Measurements from ENCODE around the gene TRMT6. TPM values are rescaled to one million over a fixed set of nuclear protein-coding genes. Genes with fewer than 3 reads are reported as not detected.

Gene TRMT6
- total and polyA plus RNA-seq, 2 donors (not counting 1 experiment from before 2014, with no cell fraction given) = 7.8 to 12.5 TPM

- no peak for DNase-seq (ENCODE audit: low read depth in 2 of 2)
- no peaks in the 10 kb centered on the region for H3K9me3 ChIP-seq (ENCODE audit: control insufficient read depth, insufficient read depth, low read depth, low read length)
- peaks cover 2% of the 10 kb centered on the region for H3K27me3 ChIP-seq (ENCODE audit: control insufficient read depth, insufficient read depth, low read length)
- no peaks in the 10 kb centered on the region for H3K79me2 ChIP-seq (ENCODE audit: control insufficient read depth, insufficient read depth, low read length)
- H2AFZ ChIP-seq (ENCODE audit: low read length) = no peak overlapping the region
- peaks cover 3% of the 10 kb centered on the region for H3K4me1 ChIP-seq (ENCODE audit: control insufficient read depth, extremely low read depth, insufficient read depth, low read length)
- H3K9ac ChIP-seq (ENCODE audit: insufficient read depth, low read length) = no peak overlapping the region
- no peaks in the 10 kb centered on the region for H4K20me1 ChIP-seq (ENCODE audit: control insufficient read depth, extremely low read depth, insufficient read depth, low read length)
- H3K36me3 ChIP-seq (ENCODE audit: control insufficient read depth, insufficient read depth, low read length) = no peaks in the 10 kb centered on the region
- no peak overlapping the region for H3K4me2 ChIP-seq (ENCODE audit: extremely low read depth, insufficient read depth, low read length)
- no peak overlapping the region for H3K4me3 ChIP-seq (replicated peaks in 1 of 4; ENCODE audit: control extremely low read depth in 1 of 4, insufficient read depth in 1 of 4, low read depth in 3 of 4, low read length in 4 of 4)
- no peak for TF ChIP-seq EZH2 (IDR thresholded peaks at IDR 0.05; ENCODE audit: low read length, missing control alignments)
- TF ChIP-seq, protein P1, sequence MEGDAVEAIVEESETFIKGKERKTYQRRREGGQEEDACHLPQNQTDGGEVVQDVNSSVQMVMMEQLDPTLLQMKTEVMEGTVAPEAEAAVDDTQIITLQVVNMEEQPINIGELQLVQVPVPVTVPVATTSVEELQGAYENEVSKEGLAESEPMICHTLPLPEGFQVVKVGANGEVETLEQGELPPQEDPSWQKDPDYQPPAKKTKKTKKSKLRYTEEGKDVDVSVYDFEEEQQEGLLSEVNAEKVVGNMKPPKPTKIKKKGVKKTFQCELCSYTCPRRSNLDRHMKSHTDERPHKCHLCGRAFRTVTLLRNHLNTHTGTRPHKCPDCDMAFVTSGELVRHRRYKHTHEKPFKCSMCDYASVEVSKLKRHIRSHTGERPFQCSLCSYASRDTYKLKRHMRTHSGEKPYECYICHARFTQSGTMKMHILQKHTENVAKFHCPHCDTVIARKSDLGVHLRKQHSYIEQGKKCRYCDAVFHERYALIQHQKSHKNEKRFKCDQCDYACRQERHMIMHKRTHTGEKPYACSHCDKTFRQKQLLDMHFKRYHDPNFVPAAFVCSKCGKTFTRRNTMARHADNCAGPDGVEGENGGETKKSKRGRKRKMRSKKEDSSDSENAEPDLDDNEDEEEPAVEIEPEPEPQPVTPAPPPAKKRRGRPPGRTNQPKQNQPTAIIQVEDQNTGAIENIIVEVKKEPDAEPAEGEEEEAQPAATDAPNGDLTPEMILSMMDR (conservative IDR thresholded peaks at IDR 0.05 in 1 of 2, IDR thresholded peaks at IDR 0.05 in 1 of 2; ENCODE audit: low read depth in 1 of 2, low read length in 2 of 2) = no peak
- no peak overlapping the region for H3K27ac ChIP-seq (ENCODE audit: insufficient read depth, low read length)
Observed at GRCh38 chr20:5920581-5920980, 29.8 kb downstream of the TRMT6 start.

DNA sequence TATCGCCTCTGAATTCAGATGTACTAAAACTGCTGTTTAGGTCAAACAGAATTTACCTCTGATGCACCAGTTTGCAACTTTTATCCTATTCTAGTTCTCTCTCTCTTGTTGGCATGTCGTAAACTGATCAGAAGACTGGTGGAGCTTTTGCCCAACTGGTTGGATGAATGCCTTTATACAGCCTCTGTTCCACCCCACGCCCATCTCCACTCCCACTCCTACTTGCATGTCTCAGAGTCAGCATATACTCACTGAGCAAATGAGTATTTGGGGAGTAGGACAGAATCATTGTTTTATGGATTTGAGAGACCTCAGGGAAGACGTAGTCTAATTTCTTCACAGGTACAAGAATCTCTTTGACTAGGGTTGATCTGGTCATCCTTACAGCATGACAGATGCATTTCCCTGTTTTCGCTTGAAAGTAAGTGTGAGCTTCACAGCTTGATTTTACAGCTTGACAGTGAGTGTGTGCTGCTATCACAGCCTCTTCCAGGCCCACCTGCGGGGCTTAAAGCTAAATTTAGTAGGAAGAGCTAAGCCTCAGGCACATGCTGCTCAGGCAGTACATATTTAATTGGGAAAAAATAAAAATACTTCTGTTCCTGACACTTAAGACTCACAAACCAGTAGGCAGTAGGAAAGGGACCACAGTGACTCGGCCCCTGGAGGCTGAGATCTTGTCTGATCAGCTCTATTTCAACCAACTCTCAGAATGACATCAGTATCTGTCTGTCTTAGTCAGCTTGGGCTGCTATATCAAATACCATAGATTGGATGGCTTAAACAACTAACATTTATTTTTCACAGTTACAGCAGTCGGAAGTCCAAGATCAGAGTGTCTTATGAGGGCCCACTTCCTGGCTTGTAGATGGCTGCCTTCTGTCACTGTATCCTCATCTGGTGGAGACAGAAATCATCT, 30.4 kb downstream of the TRMT6 start:
- Histone ChIP-seq H3K36me3 (ENCODE audit: control insufficient read depth, insufficient read depth, low read length) (no peaks in the 10 kb centered on the region), H4K20me1 (ENCODE audit: control insufficient read depth, extremely low read depth, insufficient read depth, low read length) (no peaks in the 10 kb centered on the region), H3K79me2 (ENCODE audit: control insufficient read depth, insufficient read depth, low read length) (no peaks in the 10 kb centered on the region), H3K27ac (ENCODE audit: insufficient read depth, low read length) (no peak overlapping the region), H3K9me3 (ENCODE audit: control insufficient read depth, insufficient read depth, low read depth, low read length) (no peaks in the 10 kb centered on the region), H3K4me2 (ENCODE audit: extremely low read depth, insufficient read depth, low read length) (no peak overlapping the region), H3K4me1 (ENCODE audit: control insufficient read depth, extremely low read depth, insufficient read depth, low read length) (peaks cover 3% of the 10 kb centered on the region), H2AFZ (ENCODE audit: low read length) (no peak overlapping the region), H3K9ac (ENCODE audit: insufficient read depth, low read length) (no peak overlapping the region), H3K27me3 (ENCODE audit: control insufficient read depth, insufficient read depth, low read length) (peaks cover 2% of the 10 kb centered on the region), H3K4me3 (replicated peaks in 1 of 4; ENCODE audit: control extremely low read depth in 1 of 4, insufficient read depth in 1 of 4, low read depth in 3 of 4, low read length in 4 of 4) (no peak overlapping the region)
- no peak for TF ChIP-seq EZH2 (IDR thresholded peaks at IDR 0.05; ENCODE audit: low read length, missing control alignments)
- TF ChIP-seq, protein P1 (conservative IDR thresholded peaks at IDR 0.05 in 1 of 2, IDR thresholded peaks at IDR 0.05 in 1 of 2; ENCODE audit: low read depth in 1 of 2, low read length in 2 of 2) = no peak
- DNase-seq (ENCODE audit: low read depth in 2 of 2) = peak in 1 of 2 donors; percentile 10

DNA sequence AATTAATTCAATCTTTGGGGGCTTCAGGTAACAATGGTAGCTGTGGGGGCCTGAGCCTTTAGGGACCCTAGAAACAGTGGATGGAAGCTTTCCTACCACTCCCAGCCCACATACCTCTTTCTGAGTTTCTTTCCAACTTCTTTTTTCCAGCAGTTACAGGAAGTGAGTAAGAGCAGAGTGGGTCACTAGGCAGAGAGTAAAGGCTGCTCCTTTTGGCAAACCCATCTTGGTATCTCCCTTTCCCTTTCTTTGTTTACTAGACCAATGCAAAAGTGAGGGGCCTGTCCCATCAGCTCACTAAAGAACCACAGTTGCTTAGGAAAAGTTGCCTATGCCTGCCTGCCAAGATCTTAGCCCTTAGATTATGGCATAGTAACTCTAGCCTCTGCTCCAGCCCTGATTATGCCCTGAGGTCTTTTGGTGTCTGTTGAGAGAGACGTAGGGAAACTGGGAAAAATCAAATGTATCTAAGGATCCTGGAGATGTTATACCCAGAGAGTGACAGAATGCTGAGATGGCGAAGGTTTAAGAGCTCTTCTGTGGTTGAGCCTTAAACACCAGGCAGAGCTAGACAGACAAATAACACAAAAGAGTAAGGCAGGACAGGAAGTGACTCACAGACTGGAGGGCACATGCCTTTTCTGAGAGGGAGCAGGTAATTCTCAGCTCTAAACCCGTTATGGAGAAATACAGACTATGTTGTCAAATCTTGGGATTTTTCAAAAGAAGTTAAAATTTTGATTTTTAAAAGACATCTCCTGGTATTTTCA, 31.3 kb downstream of the TRMT6 start:
- Histone ChIP-seq H3K79me2 (ENCODE audit: control insufficient read depth, insufficient read depth, low read length) (no peaks in the 10 kb centered on the region), H3K36me3 (ENCODE audit: control insufficient read depth, insufficient read depth, low read length) (no peaks in the 10 kb centered on the region), H2AFZ (ENCODE audit: low read length) (no peak overlapping the region), H3K4me3 (replicated peaks in 1 of 4; ENCODE audit: control extremely low read depth in 1 of 4, insufficient read depth in 1 of 4, low read depth in 3 of 4, low read length in 4 of 4) (no peak overlapping the region), H3K9me3 (ENCODE audit: control insufficient read depth, insufficient read depth, low read depth, low read length) (no peaks in the 10 kb centered on the region), H3K9ac (ENCODE audit: insufficient read depth, low read length) (no peak overlapping the region), H3K4me1 (ENCODE audit: control insufficient read depth, extremely low read depth, insufficient read depth, low read length) (peaks cover 3% of the 10 kb centered on the region), H3K27ac (ENCODE audit: insufficient read depth, low read length) (no peak overlapping the region), H4K20me1 (ENCODE audit: control insufficient read depth, extremely low read depth, insufficient read depth, low read length) (no peaks in the 10 kb centered on the region), H3K27me3 (ENCODE audit: control insufficient read depth, insufficient read depth, low read length) (no peaks in the 10 kb centered on the region), H3K4me2 (ENCODE audit: extremely low read depth, insufficient read depth, low read length) (peak overlapping the region; percentile 13)
- peak; percentile 18 to 76 for DNase-seq (ENCODE audit: low read depth in 2 of 2)
- no peak for TF ChIP-seq EZH2 (IDR thresholded peaks at IDR 0.05; ENCODE audit: low read length, missing control alignments)
- TF ChIP-seq, protein P1 (conservative IDR thresholded peaks at IDR 0.05 in 1 of 2, IDR thresholded peaks at IDR 0.05 in 1 of 2; ENCODE audit: low read depth in 1 of 2, low read length in 2 of 2) = no peak

Measured in fibroblast of lung (primary cell).